IMR-90 (cell line): ENCODE results near the gene TSPAN33. TPM values are rescaled to one million over a fixed set of nuclear protein-coding genes. Genes with fewer than 3 reads are reported as not detected.

Experiments
- ATAC-seq: fragments of 200-7000 bp; cut with Tn5 transposase; 2 replicates; pipeline ENCODE4 v1.9.1; 2020; ENCODE audit warnings: low read depth, mild to moderate bottlenecking, moderate library complexity
- BruUV-seq: library from RNA; stranded (reverse); fragments of 400-500 nt; replicated peaks from 2 replicates; lab custom pipeline; 2021; lab: Mats Ljungman, UMichigan
- CTCF ChIA-PET: fragments of 300-600 bp; formaldehyde crosslinking; extraction: SDS; loops from one replicate; lab custom pipeline; 2021; ENCODE audit warnings: antibody characterized with exemption; lab: Yijun Ruan, JAX
- POLR2A ChIA-PET: fragments of 300-600 bp; sonication (Branson Sonifier 250); formaldehyde crosslinking; loops from one replicate; lab custom pipeline; 2022; ENCODE audit warnings: antibody characterized with exemption; ENCODE audit not compliant: unreplicated experiment; lab: Charles Lee
- DNase-seq: peaks from one replicate; pipeline ENCODE4 v3.0.0; 2013
- H2AFZ ChIP-seq: replicated peaks from 2 replicates; pipeline ENCODE3; 2013; ENCODE audit warnings: low read length, mild to moderate bottlenecking; ENCODE audit not compliant: poor library complexity
- H2AK5ac ChIP-seq: 2 replicates; pipeline ENCODE4 v1.6.1; 2013; ENCODE audit warnings: low read depth, low read length, inconsistent platforms
- H2AK9ac ChIP-seq: replicated peaks from 2 replicates; pipeline ENCODE3; 2013; ENCODE audit warnings: mild to moderate bottlenecking, low read depth, low read length, moderate library complexity; ENCODE audit not compliant: poor library complexity
- H2BK120ac ChIP-seq: 2 replicates; pipeline ENCODE4 v1.6.1; 2013; ENCODE audit warnings: low read depth, low read length, inconsistent platforms
- H2BK15ac ChIP-seq: 3 replicates; pipeline ENCODE4 v1.6.1; 2013; ENCODE audit warnings: low read depth, low read length, inconsistent platforms
- H2BK20ac ChIP-seq: 2 replicates; pipeline ENCODE4 v1.6.1; 2013; ENCODE audit warnings: low read depth, mild to moderate bottlenecking, inconsistent platforms, low read length, moderate library complexity
- H2BK5ac ChIP-seq: 2 replicates; pipeline ENCODE4 v1.6.1; 2013; ENCODE audit warnings: mild to moderate bottlenecking, low read depth, low read length, inconsistent platforms; ENCODE audit not compliant: poor library complexity, severe bottlenecking
- H3K14ac ChIP-seq: replicated peaks from 2 replicates; pipeline ENCODE4 v1.6.1; 2013; ENCODE audit warnings: low read depth, low read length, inconsistent platforms
- H3K18ac ChIP-seq: 2 replicates; pipeline ENCODE4 v1.6.1; 2013; ENCODE audit warnings: low read depth, low read length, control low read depth
- H3K23ac ChIP-seq: 2 replicates; pipeline ENCODE4 v1.6.1; 2013; ENCODE audit warnings: low read depth, low read length, inconsistent platforms
- H3K27ac ChIP-seq: 2 replicates; pipeline ENCODE4 v1.5.1; 2013; ENCODE audit warnings: mild to moderate bottlenecking, control low read depth, low read length; ENCODE audit not compliant: insufficient read depth
- H3K27me3 ChIP-seq: 2 replicates; pipeline ENCODE4 v1.6.1; 2013; ENCODE audit warnings: low read length; ENCODE audit not compliant: control insufficient read depth, insufficient read depth
- H3K36me3 ChIP-seq: 2 replicates; pipeline ENCODE4 v1.6.1; 2013; ENCODE audit warnings: low read length, mixed read lengths; ENCODE audit not compliant: control insufficient read depth, insufficient read depth
- H3K4ac ChIP-seq: 2 replicates; pipeline ENCODE4 v1.6.1; 2013; ENCODE audit warnings: low read depth, low read length, inconsistent platforms
- H3K4me1 ChIP-seq: 2 replicates; pipeline ENCODE4 v1.6.1; 2013; ENCODE audit warnings: low read length, mixed read lengths; ENCODE audit not compliant: control insufficient read depth, insufficient read depth
- H3K4me2 ChIP-seq: 2 replicates; pipeline ENCODE4 v1.6.1; 2013; ENCODE audit warnings: low read depth, mild to moderate bottlenecking, control low read depth, low read length, moderate library complexity
- H3K4me3 ChIP-seq: 2 replicates; pipeline ENCODE4 v1.5.1; 2013; ENCODE audit warnings: low read depth, mild to moderate bottlenecking, control low read depth, low read length, moderate library complexity; ENCODE audit not compliant: insufficient read depth
- H3K56ac ChIP-seq: 2 replicates; pipeline ENCODE4 v1.6.1; 2013; ENCODE audit warnings: low read length, inconsistent platforms; ENCODE audit not compliant: insufficient read depth; ENCODE audit errors: extremely low read depth
- H3K79me1 ChIP-seq, 2 experiments: 2 replicates each; pipeline ENCODE4 v1.6.1; 2013; ENCODE audit warnings: low read length in 2 of 2, inconsistent platforms in 1 of 2, low read depth in 1 of 2
- H3K9ac ChIP-seq: 2 replicates; pipeline ENCODE4 v1.6.1; 2013; ENCODE audit warnings: low read depth, low read length, control low read depth
- H3K9me1 ChIP-seq: 2 replicates; pipeline ENCODE4 v1.6.1; 2013; ENCODE audit warnings: low read length, inconsistent platforms; ENCODE audit not compliant: insufficient read depth
- H3K9me3 ChIP-seq: 2 replicates; pipeline ENCODE4 v1.6.1; 2013; ENCODE audit warnings: low read length; ENCODE audit not compliant: control insufficient read depth, insufficient read depth
- H4K20me1 ChIP-seq: 2 replicates; pipeline ENCODE4 v1.6.1; 2013; ENCODE audit warnings: low read length, inconsistent platforms; ENCODE audit not compliant: insufficient read depth
- H4K5ac ChIP-seq: 2 replicates; pipeline ENCODE4 v1.6.1; 2013; ENCODE audit warnings: mild to moderate bottlenecking, low read depth, low read length, control low read depth
- H4K8ac ChIP-seq, 2 experiments: 2 replicates each; pipeline ENCODE4 v1.6.1; 2013; ENCODE audit warnings: low read depth in 2 of 2, low read length in 2 of 2, control low read depth in 1 of 2, inconsistent platforms in 1 of 2
- H4K91ac ChIP-seq: 2 replicates; pipeline ENCODE4 v1.6.1; 2013; ENCODE audit warnings: low read depth, low read length, inconsistent platforms; ENCODE audit not compliant: insufficient read depth
- BHLHE40 ChIP-seq: fragments of 150-350 bp; IDR thresholded peaks from 2 replicates; pipeline ENCODE4 v1.6.1; 2016; ENCODE audit warnings: mild to moderate bottlenecking, low read depth, low read length
- CEBPB ChIP-seq: IDR thresholded peaks from 2 replicates; pipeline ENCODE4 v1.6.1; 2012; ENCODE audit warnings: low read depth, low read length, improper control_type of control experiment
- CHD1 ChIP-seq: IDR thresholded peaks from 2 replicates; pipeline ENCODE4 v1.6.1; 2012; ENCODE audit warnings: low read depth, low read length, improper control_type of control experiment
- CTCF ChIP-seq: conservative IDR thresholded peaks from 2 replicates; pipeline ENCODE4 v1.5.1; 2012; ENCODE audit warnings: mild to moderate bottlenecking, low read depth, low read length, improper control_type of control experiment
- ELK1 ChIP-seq: fragments of 150-350 bp; IDR thresholded peaks from 2 replicates; pipeline ENCODE4 v1.6.1; 2016; ENCODE audit warnings: low read depth, mild to moderate bottlenecking, low read length, moderate library complexity, borderline replicate concordance
- FOS ChIP-seq: fragments of 150-350 bp; IDR thresholded peaks from 2 replicates; pipeline ENCODE4 v1.6.1; 2016; ENCODE audit warnings: low read depth, low read length
- MAFK ChIP-seq: IDR thresholded peaks from 2 replicates; pipeline ENCODE4 v1.6.1; 2012; ENCODE audit warnings: low read depth, low read length, improper control_type of control experiment
- MAZ ChIP-seq: IDR thresholded peaks from 2 replicates; pipeline ENCODE4 v1.6.1; 2012; ENCODE audit warnings: low read depth, mild to moderate bottlenecking, low read length, improper control_type of control experiment, moderate library complexity, borderline replicate concordance
- NFE2L2 ChIP-seq: fragments of 150-350 bp; IDR thresholded peaks from 2 replicates; pipeline ENCODE4 v1.6.1; 2016; ENCODE audit warnings: low read depth, mild to moderate bottlenecking, low read length
- POLR2A ChIP-seq: IDR thresholded peaks from 2 replicates; pipeline ENCODE4 v1.6.1; 2012; ENCODE audit warnings: mild to moderate bottlenecking, low read depth, low read length
- RAD21 ChIP-seq: IDR thresholded peaks from 2 replicates; pipeline ENCODE4 v1.6.1; 2012; ENCODE audit warnings: low read length, improper control_type of control experiment
- RCOR1 ChIP-seq: IDR thresholded peaks from 2 replicates; pipeline ENCODE4 v1.6.1; 2012; ENCODE audit warnings: mild to moderate bottlenecking, low read length, improper control_type of control experiment; ENCODE audit not compliant: insufficient replicate concordance
- RFX5 ChIP-seq: IDR thresholded peaks from 2 replicates; pipeline ENCODE4 v1.8.0; 2012; ENCODE audit warnings: low read depth, mild to moderate bottlenecking, low read length, moderate library complexity
- SMC3 ChIP-seq: fragments of 150-350 bp; IDR thresholded peaks from 2 replicates; pipeline ENCODE4 v1.6.1; 2016; ENCODE audit warnings: low read depth, mild to moderate bottlenecking, antibody characterized with exemption, low read length, moderate library complexity
- USF2 ChIP-seq: fragments of 150-350 bp; IDR thresholded peaks from 2 replicates; pipeline ENCODE4 v1.6.1; 2017; ENCODE audit warnings: mild to moderate bottlenecking, antibody characterized with exemption, low read length, low read depth
- WGBS, 2 experiments: methylation state at CpG; one replicate each; pipeline versions ENCODE4 v1.1.5 to v1.1.7; 2013; ENCODE audit warnings: missing lambda C conversion rate in 2 of 2; ENCODE audit not compliant: insufficient read length in 1 of 2; ENCODE audit errors: extremely low coverage in 2 of 2; 5-methylcytosine and 5-hydroxymethylcytosine counted together
- dilution Hi-C: fragments of 300-500 bp; cut with HindIII; formaldehyde crosslinking; loops from one replicate; pipeline ENCODE4 v1.14.3; 2018; ENCODE audit warnings: low sequenced_read_pairs; ENCODE audit not compliant: unreplicated experiment
- in situ Hi-C: fragments of 300-500 bp; cut with MboI; formaldehyde crosslinking; loops from 3 replicates; pipeline ENCODE4 v1.14.3; 2019; ENCODE audit warnings: low sequenced_read_pairs, inconsistent platforms, mixed read lengths
- intact Hi-C: fragments of 100-400 bp; cut with micrococcal nuclease; formaldehyde crosslinking; loops from 2 replicates; pipeline ENCODE4 v1.10.0; 2022
- polyA plus RNA-seq, 3 experiments: library from polyadenylated mRNA; depleted of rRNA; stranded (reverse); fragments of >200 nt; gene quantifications; 2 replicates each; pipeline ENCODE4 v1.2.3, GENCODE V29; 2012; ENCODE audit warnings: low replicate concordance in 1 of 3
- total RNA-seq: library from RNA; depleted of rRNA; stranded (reverse); fragments of >200 nt; gene quantifications from 2 replicates; pipeline ENCODE4 v1.2.3, GENCODE V29; 2012

The TSPAN33 gene
- total and polyA plus RNA-seq, 2 of the 4 experiments (the other 2 are of a cell fraction), result 0.17 to 0.36 TPM

- H2BK20ac ChIP-seq, result no peak overlapping the region
- no peak overlapping the region for H3K56ac ChIP-seq
- no peak overlapping the region for H3K23ac ChIP-seq
- H3K9ac ChIP-seq, result no peak overlapping the region
- H3K27ac ChIP-seq, result no peak overlapping the region
- no peak overlapping the region for H2AK9ac ChIP-seq
- 47% methylated on average over 2 of the region's 8 CpGs; no CpG with 5 or more reads in 1 of the 2 experiments for WGBS, 2 experiments
- no peaks in the 10 kb centered on the region for H3K36me3 ChIP-seq
- H3K27me3 ChIP-seq, result peaks cover 74% of the 10 kb centered on the region
- H2BK120ac ChIP-seq, result no peak overlapping the region
- DNase-seq (no peak), ATAC-seq (no peak)
- H3K4me3 ChIP-seq, result no peak overlapping the region
- POLR2A ChIA-PET, result no interaction called here
- H3K9me1 ChIP-seq, result no peaks in the 10 kb centered on the region
- no peak overlapping the region for H4K5ac ChIP-seq
- in situ Hi-C loops, result no loop called here
- no peak overlapping the region for H2BK15ac ChIP-seq
- H3K79me1 ChIP-seq, result no peaks in the 10 kb centered on the region
- H4K8ac ChIP-seq, result no peak overlapping the region
- intact Hi-C loops, result no loop called here
- H2AFZ ChIP-seq, result no peak overlapping the region
- CTCF ChIA-PET, result no interaction called here
- H3K14ac ChIP-seq, result no peak overlapping the region
- H4K91ac ChIP-seq, result no peak overlapping the region
- H3K4me1 ChIP-seq, result no peaks in the 10 kb centered on the region
- dilution Hi-C loops, result no loop called here
- H4K20me1 ChIP-seq, result no peaks in the 10 kb centered on the region
- 0 out of 2 replicates have a peak, but pooled peaks cover 2% of the 10 kb centered on the region for H3K9me3 ChIP-seq
- no peak overlapping the region for H3K18ac ChIP-seq
- no peak overlapping the region for H2BK5ac ChIP-seq
- no peak overlapping the region for H3K4ac ChIP-seq
- BruUV-seq, result no TSS peak
- H2AK5ac ChIP-seq, result no peak overlapping the region
- H3K4me2 ChIP-seq, result no peak overlapping the region
- TF ChIP-seq MAZ, result no peak
- no peak for TF ChIP-seq CTCF
- no peak for TF ChIP-seq BHLHE40
- TF ChIP-seq FOS, result no peak
- no peak for TF ChIP-seq USF2
- no peak for TF ChIP-seq NFE2L2
- TF ChIP-seq CHD1, result no peak
- TF ChIP-seq RFX5, result no peak
- no peak for TF ChIP-seq RAD21
- no peak for TF ChIP-seq RCOR1
- TF ChIP-seq MAFK, result no peak
- TF ChIP-seq SMC3, result no peak
- no peak for TF ChIP-seq CEBPB
- TF ChIP-seq ELK1, result no peak
- TF ChIP-seq POLR2A, result no peak
These were observed 5.9 kb downstream of the TSPAN33 start for GRCh38 chr7:129150199-129150996.
